Adrenal gland (tissue), 12 donors: Measurements from ENCODE around the gene WWTR1. TPM values are rescaled to one million over a fixed set of nuclear protein-coding genes. Genes with fewer than 3 reads are reported as not detected.

Source experiments
- DNase-seq, 7 donors: peaks; one replicate each; pipeline ENCODE4 v3.0.0-alpha.2; 2019 to 2020
- H3K27ac ChIP-seq, 5 donors: fragments of 200-600 bp; sonication (generic) in 4 of 5; 1 replicate in 3 of 5; 2 replicates in 2 of 5; pipeline versions ENCODE4 v1.5.1 to v1.8.0; 2016 to 2020; ENCODE audit warnings: mild to moderate bottlenecking in 1 of 5
- H3K27me3 ChIP-seq: fragments of 200-600 bp; 2 replicates; pipeline ENCODE4 v1.8.0; 2021
- H3K36me3 ChIP-seq, 2 donors: fragments of 200-600 bp; replicated peaks in 1 of 2; 1 replicate in 1 of 2; 2 replicates in 1 of 2; pipeline versions ENCODE4 v1.5.1 to v1.8.0; 2018 to 2022
- H3K4me1 ChIP-seq, 2 donors: fragments of 200-600 bp; replicated peaks in 1 of 2; 1 replicate in 1 of 2; 2 replicates in 1 of 2; pipeline versions ENCODE4 v1.5.1 to v1.8.0; 2018 to 2021
- H3K4me3 ChIP-seq, 4 donors: fragments of 200-600 bp; sonication (generic) in 3 of 4; one replicate each; pipeline ENCODE4 v1.5.1; 2016 to 2018
- H3K9me3 ChIP-seq, 3 donors: fragments of 200-600 bp; sonication (generic) in 1 of 3; replicated peaks in 1 of 3; 1 replicate in 2 of 3; 2 replicates in 1 of 3; pipeline versions ENCODE4 v1.5.1 to v1.8.0; 2016 to 2021
- POLR2A ChIP-seq, 2 donors: fragments of 450-650 bp; IDR thresholded peaks; one replicate each; pipeline ENCODE4 v1.6.1; 2017; ENCODE audit warnings: antibody characterized with exemption in 2 of 2, mild to moderate bottlenecking in 2 of 2, moderate library complexity in 1 of 2
- WGBS, 4 donors: extraction: QIAGEN DNeasy Blood & Tissue Kit in 2 of 4; methylation state at CpG; one replicate each; pipeline versions ENCODE4 v1.1.5 to v1.1.7; 2013 to 2017; 5-methylcytosine and 5-hydroxymethylcytosine counted together
- intact Hi-C, 2 donors: fragments of 100-400 bp; cut with DNase I; formaldehyde crosslinking; loops; one replicate each; pipeline versions ENCODE4 v1.14.1 to v1.15.0; 2022 to 2023
- polyA plus RNA-seq, 3 donors: library from polyadenylated mRNA; stranded (reverse); fragments of 200-250 nt in 2 of 3; fragments of 350-450 nt in 1 of 3; fragmentation: Illumina TruSeq in 1 of 3; extraction: RNeasy Lipid Tissue Mini Kit (QIAGEN cat#74804) in 1 of 3; gene quantifications; one replicate each; pipeline ENCODE4 v1.2.3, GENCODE V29; 2013 to 2014
- small RNA-seq, 2 donors: library from RNA; depleted of rRNA; stranded (forward); fragments of <200 nt; gene quantifications; one replicate each; pipeline ENCODE3, GENCODE V24; 2016
- total RNA-seq, 9 donors: library from RNA; depleted of rRNA in 4 of 9; stranded (reverse); fragments of >200 nt in 4 of 9; fragments of 120-200 nt in 1 of 9; fragmentation: NEBNext Ultra II Directional in 1 of 9; extraction: Animal tissue kit (Norgen Biotek cat#: 25700) in 1 of 9; gene quantifications; one replicate each; pipeline versions ENCODE4 v1.1.0 to v1.2.4, GENCODE V29; 2013 to 2023
- TF ChIP-seq, protein P1 (sequence below), 6 experiments: fragments of 450-650 bp in 4 of 6; fragments of 200-600 bp in 2 of 6; sonication (generic) in 1 of 6; IDR thresholded peaks; 1 replicate in 5 of 6; 2 replicates in 1 of 6; pipeline versions ENCODE4 v1.5.1 to v1.8.0; 2016 to 2021; ENCODE audit warnings: antibody characterized with exemption in 6 of 6, mild to moderate bottlenecking in 2 of 6, moderate library complexity in 1 of 6
- donor health status: healthy with polysubstance abuse.
- donor health status: Bipolar disorder and iron deficiency.
- donor health status: DM: yes; HTN: yes; CAD: no.
- donor health status: DM: no; HTN: no; CAD: no.
- donor health status: DM: no; HTN: no; CAD: no.
- donor health status: DM: yes; HTN: yes; CAD: no.

The WWTR1 gene
- total and polyA plus RNA-seq, 12 donors: 11.9 to 56.2 (median 35.6) TPM

DNA sequence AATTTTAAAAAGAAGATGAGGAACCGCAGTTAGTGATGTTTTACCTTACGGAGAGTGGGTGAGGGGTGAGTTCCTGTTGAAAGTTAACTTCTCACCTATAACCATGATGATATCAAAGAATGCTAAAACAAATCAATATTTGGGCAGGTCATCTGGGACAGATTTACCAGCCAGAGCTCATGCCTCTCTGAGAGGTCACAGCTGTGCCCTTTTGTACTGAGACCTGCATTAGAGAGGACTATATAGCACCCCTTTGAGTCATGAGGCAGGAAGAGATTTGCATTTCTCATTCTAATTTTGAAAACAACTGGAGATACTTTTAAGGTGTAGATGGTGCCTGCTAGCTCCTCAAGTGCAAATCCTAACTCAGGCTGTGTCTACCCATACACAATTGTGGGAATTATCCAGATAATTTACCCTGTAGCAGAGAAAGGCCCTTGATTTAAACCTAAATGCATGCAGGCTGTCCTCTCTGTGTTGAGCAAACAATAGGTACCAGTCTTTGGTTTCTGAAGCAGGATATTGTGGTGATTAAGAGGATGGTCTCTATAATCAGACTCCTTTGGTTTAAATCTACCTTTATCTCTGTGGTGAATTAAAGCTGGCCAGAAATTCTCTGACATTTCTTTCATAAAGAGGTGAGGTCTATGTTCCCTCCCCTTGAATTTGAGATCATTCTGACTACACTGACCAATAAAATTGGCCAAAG lies 189.2 kb downstream of the WWTR1 start:
- TF ChIP-seq POLR2A (IDR thresholded peaks at IDR 0.05): no peak
- TF ChIP-seq, protein P1, sequence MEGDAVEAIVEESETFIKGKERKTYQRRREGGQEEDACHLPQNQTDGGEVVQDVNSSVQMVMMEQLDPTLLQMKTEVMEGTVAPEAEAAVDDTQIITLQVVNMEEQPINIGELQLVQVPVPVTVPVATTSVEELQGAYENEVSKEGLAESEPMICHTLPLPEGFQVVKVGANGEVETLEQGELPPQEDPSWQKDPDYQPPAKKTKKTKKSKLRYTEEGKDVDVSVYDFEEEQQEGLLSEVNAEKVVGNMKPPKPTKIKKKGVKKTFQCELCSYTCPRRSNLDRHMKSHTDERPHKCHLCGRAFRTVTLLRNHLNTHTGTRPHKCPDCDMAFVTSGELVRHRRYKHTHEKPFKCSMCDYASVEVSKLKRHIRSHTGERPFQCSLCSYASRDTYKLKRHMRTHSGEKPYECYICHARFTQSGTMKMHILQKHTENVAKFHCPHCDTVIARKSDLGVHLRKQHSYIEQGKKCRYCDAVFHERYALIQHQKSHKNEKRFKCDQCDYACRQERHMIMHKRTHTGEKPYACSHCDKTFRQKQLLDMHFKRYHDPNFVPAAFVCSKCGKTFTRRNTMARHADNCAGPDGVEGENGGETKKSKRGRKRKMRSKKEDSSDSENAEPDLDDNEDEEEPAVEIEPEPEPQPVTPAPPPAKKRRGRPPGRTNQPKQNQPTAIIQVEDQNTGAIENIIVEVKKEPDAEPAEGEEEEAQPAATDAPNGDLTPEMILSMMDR (IDR thresholded peaks at IDR 0.05): no peak
- Histone ChIP-seq H3K27ac (no peak overlapping the region), H3K9me3 (no peaks in the 10 kb centered on the region), H3K27me3 (no peaks in the 10 kb centered on the region), H3K36me3 (no peaks in the 10 kb centered on the region), H3K4me3 (no peak overlapping the region), H3K4me1 (peaks cover 4 to 26% of the 10 kb centered on the region in 2 donors)
- intact Hi-C loops: loop anchor here in 1 of 2 donors (10.0 kb wide), 1 partner anchor 64 kb away; no protein-coding TSS in a partner anchor
- WGBS, 4 donors: 91 to 95% (median 93%) methylated on average over 2 of the region's 2 CpGs
- no peak for DNase-seq

Small RNA genes within 50 kb of the gene (small RNA-seq; reads per million reads assigned to genes)
- 0 to 0.08 reads per million in 2 donors for gene RNU6-1098P

Other genes with a start within 250 kb of the WWTR1 start
- 1 to 10 TPM in 3 of 9 donors, under 1 TPM in 3, not detected in 3; 0.27 to 1.9 (median 1.0) TPM for gene TM4SF4, start 183.3 kb downstream of the WWTR1 start, total RNA-seq
- gene TM4SF4, start 183.3 kb downstream of the WWTR1 start, polyA plus RNA-seq: 1 to 10 TPM in 1 of 3 donors, under 1 TPM in 2; 0.08 to 2.2 (median 0.24) TPM
- 10 to 100 TPM; 14.6 to 48.8 (median 27.9) TPM for gene COMMD2, start 94.5 kb upstream of the WWTR1 start, total RNA-seq
- 10 to 100 TPM in 1 of 3 donors, 1 to 10 TPM in 2; 4.4 to 39.1 (median 6.1) TPM for gene COMMD2, start 94.5 kb upstream of the WWTR1 start, polyA plus RNA-seq
- not detected for gene ANKUB1, start 134.5 kb upstream of the WWTR1 start, total RNA-seq
- not detected for gene ANKUB1, start 134.5 kb upstream of the WWTR1 start, polyA plus RNA-seq
- gene RNF13, start 155.2 kb upstream of the WWTR1 start, total RNA-seq: 100 to 1,000 TPM in 3 of 9 donors, 10 to 100 TPM in 6; 53.1 to 136 (median 79.7) TPM
- gene RNF13, start 155.2 kb upstream of the WWTR1 start, polyA plus RNA-seq: 10 to 100 TPM; 28.6 to 80.8 (median 35.0) TPM